ENCODE measurements around the gene RAPGEF1.

- no peak for TF ChIP-seq EZH2phosphoT487 (IDR thresholded peaks at IDR 0.05; ENCODE audit: insufficient read depth, low read depth)
- TF ChIP-seq EZH2 (IDR thresholded peaks at IDR 0.05; ENCODE audit: insufficient read depth, poor library complexity, severe bottlenecking) = no peak
Observed at GRCh38 chr9:131660466-131661405, 79.1 kb downstream of the RAPGEF1 start.
